Fibroblast of skin of abdomen (primary cell): ENCODE measurements around the gene JAZF1.

Experiments used
- DNase-seq: peaks from one replicate; pipeline ENCODE4 v3.0.0-alpha.2; 2013

Gene JAZF1

GRCh38 chr7:27825891-27826290 lies 354.7 kb downstream of the JAZF1 start:
- DNase-seq, result no peak

GRCh38 chr7:27822245-27822644 lies 358.4 kb downstream of the JAZF1 start:
- DNase-seq, result no peak

- no peak for DNase-seq
These were observed 367.9 kb downstream of the JAZF1 start for GRCh38 chr7:27812706-27813105.

- no peak for DNase-seq
These were observed 370.4 kb downstream of the JAZF1 start for GRCh38 chr7:27810186-27810585.

- DNase-seq, result peak; percentile 65
These were observed 372.0 kb downstream of the JAZF1 start for GRCh38 chr7:27808626-27809025.

GRCh38 chr7:27804139-27804538 lies 376.5 kb downstream of the JAZF1 start:
- no peak for DNase-seq

GRCh38 chr7:27802999-27803398 lies 377.6 kb downstream of the JAZF1 start:
- peak; percentile 5 for DNase-seq

- DNase-seq, result no peak
These were observed 381.4 kb downstream of the JAZF1 start for GRCh38 chr7:27799212-27799611.

GRCh38 chr7:27795977-27796376 lies 384.6 kb downstream of the JAZF1 start:
- no peak for DNase-seq

GRCh38 chr7:27793780-27794179 lies 386.8 kb downstream of the JAZF1 start:
- peak; percentile 31 for DNase-seq

GRCh38 chr7:27788437-27788836 lies 392.2 kb downstream of the JAZF1 start:
- no peak for DNase-seq

- peak; percentile 45 for DNase-seq
These were observed 396.1 kb downstream of the JAZF1 start for GRCh38 chr7:27784399-27785053.

- DNase-seq, result no peak
These were observed 397.7 kb downstream of the JAZF1 start for GRCh38 chr7:27782849-27783248.

- DNase-seq, result no peak
These were observed 399.4 kb downstream of the JAZF1 start for GRCh38 chr7:27781188-27781587.
